HL-60/S4 treated with phorbol 12-myristate 13-acetate at 8.2 ng/mL for 4 days and 3 days (cell line): ENCODE results near the gene CAMTA1.
"Not testable (repeated sequence)": the region's sequence is repeated elsewhere in the genome, so short reads cannot be mapped to it uniquely, and the experiment has no call there.

Source experiments
- in situ Hi-C: fragments of 300-500 bp; cut with MboI; formaldehyde crosslinking; loops from 2 replicates; pipeline ENCODE4 v1.15.0; 2022; ENCODE audit warnings: low sequenced_read_pairs

The CAMTA1 gene

DNA sequence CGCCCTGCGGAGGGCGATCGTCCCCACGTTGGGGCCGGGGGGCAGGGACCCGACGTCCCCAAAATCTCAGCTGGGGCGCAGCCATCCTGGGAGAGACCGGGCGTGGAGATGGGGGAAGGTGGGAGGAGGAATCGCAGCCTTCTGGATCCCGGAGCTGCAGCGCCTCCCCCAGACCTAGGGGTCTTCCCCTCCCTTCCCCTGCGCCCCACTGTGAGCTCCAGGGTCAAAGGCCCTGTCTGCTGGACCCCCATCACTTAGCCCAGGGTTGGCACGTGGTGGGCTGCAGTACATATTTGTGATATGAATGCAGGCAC lies 895.7 kb downstream of the CAMTA1 start:
- in situ Hi-C loops = no loop called here

- in situ Hi-C loops = no loop called here
Observed at GRCh38 chr1:7681401-7681800, 896.1 kb downstream of the CAMTA1 start.

GRCh38 chr1:7683521-7683920 lies 898.3 kb downstream of the CAMTA1 start:
- in situ Hi-C loops = no loop called here

GRCh38 chr1:7684132-7684531 lies 898.9 kb downstream of the CAMTA1 start:
- in situ Hi-C loops = no loop called here

DNA sequence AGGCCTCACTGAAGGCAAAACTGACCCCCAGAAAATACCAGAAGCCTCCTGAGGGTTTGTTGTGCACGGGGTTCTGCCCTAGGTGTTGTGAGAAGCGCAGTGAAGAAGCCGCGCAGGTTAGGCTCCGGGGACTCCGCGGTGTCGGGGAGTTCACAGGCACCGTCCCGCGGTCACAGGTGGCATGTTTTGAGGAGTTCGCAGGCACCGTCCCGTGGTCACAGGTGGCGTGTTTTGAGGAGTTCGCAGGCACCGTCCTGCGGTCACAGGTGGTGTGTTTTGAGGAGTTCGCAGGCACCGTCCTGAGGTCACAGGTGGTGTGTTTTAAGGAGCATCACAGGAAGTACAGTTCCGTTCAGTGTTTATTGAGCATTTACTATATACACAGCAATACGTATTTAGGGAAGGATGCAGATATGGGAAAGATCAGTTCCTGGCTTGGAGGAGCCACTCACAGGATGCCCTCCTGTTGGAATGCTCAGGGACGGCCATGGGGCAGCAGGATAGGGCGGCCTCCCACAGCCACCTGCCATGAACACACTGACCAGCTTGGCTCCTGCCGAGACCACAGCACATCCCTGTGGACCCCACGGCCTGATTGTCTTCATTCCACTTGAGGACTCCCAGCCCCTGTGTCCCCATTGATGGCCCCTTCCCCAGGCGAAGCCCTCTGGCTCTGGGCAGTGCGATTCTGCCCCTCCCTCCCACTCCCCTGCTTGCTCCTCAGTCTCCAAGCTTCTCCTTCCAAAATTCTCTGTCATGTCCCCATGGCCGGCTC lies 899.8 kb downstream of the CAMTA1 start:
- in situ Hi-C loops = no loop called here

DNA sequence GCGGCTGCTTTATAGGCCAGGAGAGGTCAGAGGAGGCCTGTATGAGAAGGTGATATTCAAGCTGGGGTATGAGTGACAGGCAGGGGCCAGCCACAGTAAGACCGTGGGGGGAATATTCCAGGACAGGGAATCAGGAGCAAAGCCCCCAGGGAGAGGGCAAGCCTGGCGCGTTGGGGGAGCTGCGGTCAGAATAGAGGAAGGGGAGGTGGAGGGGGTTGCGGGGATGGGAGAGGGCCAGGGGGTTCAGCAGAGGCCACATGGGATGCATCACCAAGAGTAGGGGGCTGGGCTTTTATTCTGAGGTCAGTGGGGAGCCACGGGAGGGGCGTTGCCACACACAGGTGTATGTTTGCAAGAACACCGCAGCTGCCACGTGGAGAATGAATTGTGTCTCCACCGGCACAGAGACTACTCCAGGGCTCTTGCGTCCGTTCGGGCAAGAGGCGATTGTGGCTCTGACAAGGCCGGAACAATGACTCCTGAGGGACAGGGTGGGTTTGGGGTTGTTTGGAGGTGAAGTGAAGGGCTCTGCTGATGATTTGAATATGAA lies 901.1 kb downstream of the CAMTA1 start:
- in situ Hi-C loops = no loop called here

DNA sequence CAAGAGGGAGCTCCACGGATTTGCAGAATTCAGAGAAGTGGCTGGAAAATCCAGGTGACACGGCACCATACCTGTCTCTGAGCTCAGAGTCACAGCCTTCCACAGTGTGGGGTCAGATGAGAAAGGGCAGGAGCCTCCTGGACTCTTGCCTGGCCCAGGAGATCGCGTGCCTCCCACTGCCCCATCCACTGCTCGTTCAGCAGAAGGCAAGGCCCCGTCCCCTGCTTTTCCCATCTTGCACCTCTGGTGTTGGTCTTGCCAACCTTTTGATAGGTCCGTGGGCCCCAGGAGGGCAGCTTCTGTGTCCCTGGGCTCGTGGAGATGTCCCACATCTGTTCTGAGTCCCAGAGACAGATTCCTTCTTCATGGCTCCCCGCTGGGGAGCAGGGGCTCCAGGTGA lies 902.2 kb downstream of the CAMTA1 start:
- in situ Hi-C loops = no loop called here

DNA sequence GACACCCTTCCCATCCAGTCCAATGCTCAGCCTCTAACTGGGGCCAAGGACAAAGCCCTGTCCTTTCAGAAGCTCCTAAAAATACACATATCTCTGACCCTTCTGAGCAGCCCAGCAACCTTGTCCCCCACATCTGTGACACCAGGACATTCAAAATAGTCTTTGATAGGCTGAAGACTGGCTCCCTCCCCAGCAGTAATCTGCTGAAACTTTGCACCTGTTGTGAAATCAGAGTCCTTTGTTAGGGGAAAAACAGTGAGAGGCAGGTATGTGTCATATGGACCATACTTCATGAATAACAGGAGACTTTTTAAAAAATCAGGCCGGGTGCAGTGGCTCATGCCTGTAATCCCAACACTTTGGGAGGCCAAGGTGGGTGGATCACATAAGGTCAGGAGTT lies 903.4 kb downstream of the CAMTA1 start:
- in situ Hi-C loops = no loop called here

- in situ Hi-C loops = not testable (repeated sequence)
Observed at GRCh38 chr1:7689307-7689706, 904.1 kb downstream of the CAMTA1 start.

GRCh38 chr1:7690076-7690475 lies 904.8 kb downstream of the CAMTA1 start:
- in situ Hi-C loops = no loop called here

GRCh38 chr1:7690496-7691182 lies 905.4 kb downstream of the CAMTA1 start:
- in situ Hi-C loops = no loop called here

- in situ Hi-C loops = no loop called here
Observed at GRCh38 chr1:7691576-7691975, 906.3 kb downstream of the CAMTA1 start.

DNA sequence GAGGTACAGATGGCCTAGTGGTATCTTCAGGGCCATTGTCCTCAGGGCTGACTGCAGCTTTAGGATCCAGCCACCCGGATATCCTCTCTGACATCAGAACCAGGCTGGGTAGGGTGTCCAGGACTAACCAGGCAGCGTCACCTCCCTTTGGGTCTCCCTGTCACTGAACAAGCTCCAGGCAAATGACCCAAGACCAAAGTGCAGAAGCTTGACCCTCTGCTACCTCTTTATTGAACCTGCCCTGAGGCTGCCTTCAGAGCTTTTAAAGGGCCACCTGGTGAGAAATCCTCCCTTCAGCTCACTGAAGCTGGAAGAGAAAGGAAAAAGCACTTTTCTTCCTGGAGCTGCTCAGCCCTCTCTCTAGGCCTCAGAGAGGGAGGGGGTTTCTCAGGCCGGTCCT lies 906.8 kb downstream of the CAMTA1 start:
- in situ Hi-C loops = no loop called here

DNA sequence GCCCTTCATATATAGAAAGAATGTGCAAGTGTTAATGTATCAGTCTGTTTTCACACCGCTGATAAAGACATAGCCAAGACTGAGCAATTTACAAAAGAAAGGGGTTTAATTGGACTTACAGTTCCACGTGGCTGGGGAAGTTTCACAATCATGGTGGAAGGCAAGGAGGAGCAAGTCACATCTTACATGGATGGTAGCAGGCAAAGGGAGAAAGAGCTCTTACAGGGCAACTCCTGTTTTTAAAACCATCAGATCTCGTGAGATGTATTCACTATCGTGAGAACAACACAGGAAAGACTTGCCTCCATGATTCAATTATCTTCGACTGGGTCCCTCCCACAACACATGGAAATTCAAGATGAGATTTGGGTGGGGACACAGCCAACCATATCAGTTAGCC lies 907.8 kb downstream of the CAMTA1 start:
- in situ Hi-C loops = not testable (repeated sequence)

DNA sequence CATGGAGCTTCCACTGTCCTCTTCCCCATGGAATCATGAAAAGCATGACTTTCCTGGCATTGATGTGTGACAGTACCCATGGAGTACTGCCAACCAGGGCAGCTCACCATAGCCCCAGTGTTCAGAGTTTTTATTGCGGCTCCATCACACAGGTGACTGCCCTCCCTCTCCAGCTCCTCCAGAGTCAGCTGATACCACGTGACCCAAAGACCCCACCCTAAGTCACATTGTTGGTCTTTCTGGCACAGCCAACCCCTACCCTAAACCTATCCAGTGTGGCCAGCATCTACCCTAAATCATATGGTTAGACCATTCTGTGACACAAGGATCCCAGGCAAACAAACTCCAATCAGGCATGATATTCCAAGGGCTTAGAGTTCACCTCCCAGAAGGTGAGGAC lies 908.4 kb downstream of the CAMTA1 start:
- in situ Hi-C loops = no loop called here

DNA sequence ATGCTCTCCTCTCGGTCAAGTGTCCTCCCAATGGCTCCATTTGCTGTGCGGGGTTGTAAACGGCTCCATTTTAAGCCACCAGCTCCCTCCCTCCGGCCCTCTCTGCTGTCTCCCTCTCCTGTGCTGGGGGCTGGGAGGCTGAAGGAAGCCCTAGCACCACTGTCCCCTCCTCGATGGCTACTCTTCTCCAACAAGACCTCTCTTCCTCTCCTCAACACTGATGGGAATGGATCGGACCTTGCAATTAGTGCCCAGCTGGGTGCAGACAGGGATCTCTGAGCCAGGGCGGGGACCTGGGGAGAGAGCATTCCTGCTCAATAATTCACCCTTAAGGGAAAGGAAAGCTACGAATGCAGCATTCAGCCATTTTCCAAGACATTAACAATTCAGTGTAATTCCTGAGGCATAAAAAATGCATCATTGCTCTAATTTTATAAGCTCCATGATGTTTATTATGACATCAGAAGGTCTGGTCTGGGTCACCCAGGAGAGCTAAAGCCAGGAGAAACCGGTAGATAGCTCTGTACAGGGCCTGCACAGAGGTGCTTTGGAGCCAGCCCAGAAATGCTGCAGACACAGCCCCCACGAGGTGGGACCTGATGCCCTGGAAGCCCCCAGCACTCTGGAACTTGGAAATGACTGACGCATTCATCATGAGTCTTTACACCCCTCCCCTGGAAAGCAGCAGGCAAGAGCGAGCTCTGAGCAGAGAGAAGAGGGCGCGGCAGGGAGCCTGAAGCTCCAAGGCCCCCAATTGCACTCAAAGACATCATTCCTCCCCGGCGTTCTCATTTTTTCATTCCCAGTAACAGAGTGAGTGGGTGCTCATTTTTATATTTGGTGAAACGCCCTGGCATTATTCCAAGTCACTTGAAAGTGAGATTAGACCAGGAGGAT lies 909.6 kb downstream of the CAMTA1 start:
- in situ Hi-C loops = no loop called here

GRCh38 chr1:7695497-7696117 lies 910.4 kb downstream of the CAMTA1 start:
- in situ Hi-C loops = no loop called here

GRCh38 chr1:7698641-7699040 lies 913.4 kb downstream of the CAMTA1 start:
- in situ Hi-C loops = no loop called here

DNA sequence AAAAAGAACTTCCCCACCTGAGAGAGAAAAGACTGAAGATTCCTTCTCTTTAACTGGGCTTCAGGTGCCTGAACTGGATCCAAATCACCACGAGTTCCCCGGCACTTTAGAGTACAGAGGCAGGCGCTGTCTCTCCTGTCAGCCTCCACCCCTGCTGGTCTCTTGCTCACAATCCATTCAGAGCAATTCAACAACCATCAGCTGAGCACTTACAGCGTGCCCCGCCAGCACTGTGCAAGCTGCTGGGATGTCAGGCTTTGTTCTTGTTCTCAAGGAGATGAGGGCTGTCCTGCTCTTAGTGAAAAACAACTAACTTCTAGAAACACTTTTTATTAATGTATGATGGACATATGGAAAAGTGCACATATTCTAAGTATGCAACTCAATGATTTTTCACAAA lies 917.1 kb downstream of the CAMTA1 start:
- in situ Hi-C loops = no loop called here

- in situ Hi-C loops = no loop called here
Observed at GRCh38 chr1:7703321-7704213, 918.3 kb downstream of the CAMTA1 start.
